H1 (cell line): Measurements from ENCODE around the gene DISC1. TPM values are rescaled to one million over a fixed set of nuclear protein-coding genes. Genes with fewer than 3 reads are reported as not detected.

Experiments
- BRCA1 ChIP-seq: IDR thresholded peaks from 2 replicates; pipeline ENCODE4 v1.6.1; 2012; ENCODE audit warnings: low read depth, low read length, improper control_type of control experiment
- CBX8 ChIP-seq: fragments of 300-800, 300-1000 bp; sonication (generic); IDR thresholded peaks from 2 replicates; pipeline ENCODE4 v1.7.1; 2016; ENCODE audit warnings: low read depth, low read length, borderline replicate concordance
- FOSL1 ChIP-seq: IDR thresholded peaks from 2 replicates; pipeline ENCODE4 v1.6.1; 2011; ENCODE audit warnings: mild to moderate bottlenecking, low read depth, low read length, moderate library complexity; ENCODE audit not compliant: insufficient read depth
- JUND ChIP-seq: IDR thresholded peaks from 2 replicates; pipeline ENCODE4 v1.6.1; 2011; ENCODE audit warnings: mild to moderate bottlenecking, improper control_type of control experiment, low read length
- KDM1A ChIP-seq: fragments of 200-600, 300-600 bp; sonication (generic); IDR thresholded peaks from 2 replicates; pipeline ENCODE4 v1.7.1; 2016; ENCODE audit warnings: mild to moderate bottlenecking, low read length, borderline replicate concordance
- PHF8 ChIP-seq: fragments of 200-600 bp; sonication (generic); conservative IDR thresholded peaks from 2 replicates; pipeline ENCODE4 v1.7.1; 2012; ENCODE audit warnings: low read depth, mild to moderate bottlenecking, inconsistent platforms, low read length, moderate library complexity
- POLR2A ChIP-seq, 2 experiments: IDR thresholded peaks; 1 replicate in 1 of 2; 2 replicates in 1 of 2; pipeline ENCODE4 v1.6.1; 2011; ENCODE audit warnings: low read depth in 2 of 2, low read length in 2 of 2, mild to moderate bottlenecking in 2 of 2; ENCODE audit errors: control extremely low read depth in 1 of 2
- RNF2 ChIP-seq: fragments of 200-900, 300-1000 bp; sonication (generic); IDR thresholded peaks from 2 replicates; pipeline ENCODE4 v1.7.1; 2016; ENCODE audit warnings: borderline replicate concordance, low read depth, mild to moderate bottlenecking, antibody characterized with exemption, low read length; ENCODE audit not compliant: poor library complexity, severe bottlenecking; ENCODE audit errors: missing control alignments
- SP2 ChIP-seq: IDR thresholded peaks from 2 replicates; pipeline ENCODE4 v1.6.1; 2012; ENCODE audit warnings: mild to moderate bottlenecking, low read length, inconsistent platforms
- TAF7 ChIP-seq: optimal IDR thresholded peaks from 2 replicates; pipeline ENCODE3; 2011; ENCODE audit warnings: low read depth, mild to moderate bottlenecking, inconsistent platforms, low read length, moderate library complexity, borderline replicate concordance
- TBP ChIP-seq: IDR thresholded peaks from 2 replicates; pipeline ENCODE4 v1.6.1; 2011; ENCODE audit warnings: low read depth, low read length, improper control_type of control experiment
- polyA plus RNA-seq, 7 experiments: library from polyadenylated mRNA; depleted of rRNA in 3 of 7; stranded (reverse) in 5 of 7; unstranded in 2 of 7; fragments of >200 nt in 5 of 7; fragments of 200-250 nt in 2 of 7; gene quantifications; 1 replicate in 5 of 7; 2 replicates in 1 of 7; 4 replicates in 1 of 7; pipeline versions ENCODE4 v1.2.1 to v1.2.3, GENCODE V29; 2011 to 2013; ENCODE audit warnings: missing spikeins in 2 of 7, mixed read lengths in 2 of 7
- total RNA-seq: library from RNA; stranded (reverse); fragmentation: NEBNext Ultra II Directional; extraction: Animal tissue kit (Norgen Biotek cat#: 25700); gene quantifications from 2 replicates; pipeline ENCODE4 v1.2.1, GENCODE V29; 2021

Gene DISC1
- total and polyA plus RNA-seq, 2 of the 8 experiments (the other 6 are each of a cell fraction or from before 2014, with no cell fraction given) = 1.1 to 3.5 TPM

- TF ChIP-seq JUND = no peak
- no peak for TF ChIP-seq TAF7
- no peak for TF ChIP-seq RNF2
- TF ChIP-seq BRCA1 = no peak
- TF ChIP-seq PHF8 = no peak
- TF ChIP-seq TBP = no peak
- TF ChIP-seq POLR2A (IDR thresholded peaks at IDR 0.05; ENCODE audit: control extremely low read depth in 1 of 2, low read depth in 2 of 2, low read length in 2 of 2) = no peak
- TF ChIP-seq FOSL1 = no peak
- TF ChIP-seq CBX8 = no peak
- no peak for TF ChIP-seq KDM1A
- TF ChIP-seq SP2 = no peak
- TF ChIP-seq, all 59 proteins: peak for 0
Observed at GRCh38 chr1:231935856-231936255, 309.3 kb downstream of the DISC1 start (continued).
